CD4-positive, alpha-beta T cell treated with Interleukin-17A for 1 hour (primary cell): ENCODE results near the gene EDARADD.
"Not testable (repeated sequence)": the region's sequence is repeated elsewhere in the genome, so short reads cannot be mapped to it uniquely, and the experiment has no call there.

Experiments used
- DNase-seq: peaks from one replicate; pipeline ENCODE4 v3.0.0-alpha.2; 2020

The EDARADD gene

DNA sequence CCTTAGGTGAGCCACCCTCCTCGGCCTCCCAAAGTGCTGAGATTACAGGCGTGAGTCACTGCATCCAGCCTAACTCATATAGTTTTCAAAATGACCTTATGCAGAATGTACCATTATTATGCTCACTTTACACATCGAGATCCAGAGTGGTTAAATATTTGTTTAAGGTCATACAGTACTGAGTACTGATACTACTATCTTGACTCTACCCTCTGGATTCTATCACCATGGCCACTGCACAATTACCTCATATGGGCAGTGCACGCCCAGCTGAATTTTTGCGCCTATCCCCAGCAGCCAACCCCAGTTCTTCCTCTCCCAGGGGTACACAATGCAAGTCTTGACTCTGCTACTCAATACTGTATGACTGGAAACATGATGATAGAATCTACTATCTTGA, 56.7 kb downstream of the EDARADD start:
- DNase-seq: no peak

DNA sequence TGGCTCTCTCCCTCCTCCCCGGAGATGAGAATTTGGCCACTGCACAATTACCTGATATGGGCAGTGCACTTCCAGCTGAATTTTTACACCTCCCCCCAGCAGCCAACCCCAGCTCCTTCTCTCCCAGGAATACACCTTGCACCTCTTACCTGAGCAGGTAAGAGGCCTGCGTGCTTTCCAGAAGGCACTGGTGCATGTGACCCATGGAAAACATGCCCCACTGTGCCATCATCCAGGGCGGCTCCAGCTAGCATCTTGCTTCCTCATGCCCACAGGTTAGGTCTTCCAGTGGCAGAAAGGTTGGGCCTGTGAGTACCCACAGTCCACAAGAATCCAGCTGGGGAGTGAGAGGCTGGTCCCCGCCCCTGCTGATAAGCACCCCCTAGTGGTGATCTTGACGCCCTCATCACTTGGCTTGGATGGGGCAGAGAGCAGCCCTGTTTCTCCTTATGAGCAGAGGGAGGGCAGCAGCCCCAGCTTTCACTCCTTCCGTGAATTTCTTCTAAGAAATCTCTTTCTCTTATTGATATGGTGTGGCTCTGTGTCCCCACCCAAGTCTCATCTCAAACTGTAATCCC, 57.8 kb downstream of the EDARADD start:
- peak; percentile 60 for DNase-seq

DNA sequence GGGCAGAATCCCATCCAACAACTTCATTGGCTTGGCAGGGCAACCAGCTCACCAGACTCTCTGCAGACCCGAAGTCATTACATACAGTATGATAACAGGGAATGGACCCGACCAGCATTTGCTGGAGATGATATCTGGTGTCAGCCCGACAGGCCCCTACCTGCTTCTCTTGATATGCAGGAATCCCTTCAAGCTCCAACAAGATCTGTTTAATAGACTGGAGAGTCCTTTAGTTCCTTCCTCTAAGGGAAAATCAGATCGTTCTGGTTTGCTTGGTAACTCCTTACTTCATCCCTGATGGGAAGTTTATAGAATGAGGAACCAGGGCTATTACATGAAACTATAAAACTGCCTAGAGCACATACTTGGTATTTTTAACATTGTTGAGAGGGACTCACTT, 61.2 kb downstream of the EDARADD start:
- DNase-seq: no peak

DNA sequence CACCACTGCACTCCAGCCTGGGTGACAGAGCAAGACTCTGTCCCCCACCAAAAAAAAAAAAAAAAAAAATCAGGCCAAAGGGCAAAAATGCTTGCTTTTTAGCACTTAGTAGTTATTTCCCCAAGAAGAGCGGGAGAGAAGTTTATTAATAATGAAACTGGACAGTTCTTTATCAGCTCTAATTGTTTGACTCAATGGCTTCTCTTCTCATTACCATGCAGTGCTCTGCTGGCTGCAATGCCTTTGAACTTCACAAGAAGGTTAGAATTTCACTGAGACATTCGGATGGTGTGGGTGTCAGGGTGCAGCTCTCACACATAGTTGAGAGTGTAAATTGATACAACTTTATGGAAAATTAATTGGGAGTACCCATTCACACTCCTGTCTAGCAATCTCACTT, 63.7 kb downstream of the EDARADD start:
- DNase-seq: no peak

DNA sequence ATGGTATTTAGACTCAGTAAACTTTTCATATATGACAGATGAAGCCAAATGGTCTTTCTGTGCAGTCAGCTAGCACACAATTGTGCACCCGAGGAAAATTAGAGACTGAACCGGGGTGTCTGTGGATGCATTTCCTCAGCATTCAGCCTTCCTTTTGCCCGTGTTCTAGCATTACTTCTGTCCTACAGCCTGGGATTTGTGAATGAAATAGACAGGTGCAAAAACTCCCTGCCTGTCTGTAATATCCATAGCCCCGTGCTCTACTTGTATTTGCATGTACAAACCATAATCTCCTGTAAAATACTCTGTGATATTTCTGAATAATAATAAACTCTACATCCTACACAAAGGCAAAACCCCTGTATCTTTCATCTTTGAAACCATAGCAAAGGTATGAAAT, 64.9 kb downstream of the EDARADD start:
- no peak for DNase-seq

DNA sequence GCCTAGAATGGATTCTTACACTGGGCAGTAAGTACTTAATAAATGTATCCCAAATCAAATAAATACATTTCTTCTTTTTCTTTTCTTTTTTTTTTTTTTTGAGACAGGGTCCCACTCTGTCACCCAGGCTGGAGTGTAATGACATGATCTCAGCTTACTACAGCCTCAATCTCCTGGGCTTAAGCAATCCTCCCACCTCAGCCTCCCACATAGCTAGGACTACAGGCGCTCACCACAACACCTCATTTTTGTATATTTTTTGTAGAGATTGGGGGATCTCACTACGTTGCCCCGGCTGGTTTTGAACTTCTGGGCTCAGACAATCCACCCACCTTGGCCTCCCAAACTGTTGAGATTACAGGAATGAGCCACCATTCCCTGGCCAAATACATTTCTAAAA, 66.0 kb downstream of the EDARADD start:
- no peak for DNase-seq

DNA sequence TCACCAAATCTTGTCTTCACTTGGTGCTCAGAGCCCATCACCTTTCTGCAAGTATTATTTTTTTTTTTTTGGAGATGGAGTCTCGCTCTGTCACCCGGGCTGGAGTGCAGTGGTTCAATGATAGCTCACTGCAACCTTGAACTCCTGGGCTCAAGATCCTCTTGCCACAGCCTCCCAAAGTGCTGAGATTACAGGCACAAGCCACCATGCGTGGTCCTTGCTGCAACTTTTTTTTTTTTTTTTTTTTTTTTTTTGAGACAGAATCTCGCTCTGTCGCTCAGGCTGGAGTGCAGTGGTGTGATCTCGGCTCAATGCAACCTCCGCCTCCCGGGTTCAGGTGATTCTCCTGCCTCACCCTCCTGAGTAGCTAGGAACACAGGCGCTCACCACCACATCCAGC, 70.1 kb downstream of the EDARADD start:
- not testable (repeated sequence) for DNase-seq

DNA sequence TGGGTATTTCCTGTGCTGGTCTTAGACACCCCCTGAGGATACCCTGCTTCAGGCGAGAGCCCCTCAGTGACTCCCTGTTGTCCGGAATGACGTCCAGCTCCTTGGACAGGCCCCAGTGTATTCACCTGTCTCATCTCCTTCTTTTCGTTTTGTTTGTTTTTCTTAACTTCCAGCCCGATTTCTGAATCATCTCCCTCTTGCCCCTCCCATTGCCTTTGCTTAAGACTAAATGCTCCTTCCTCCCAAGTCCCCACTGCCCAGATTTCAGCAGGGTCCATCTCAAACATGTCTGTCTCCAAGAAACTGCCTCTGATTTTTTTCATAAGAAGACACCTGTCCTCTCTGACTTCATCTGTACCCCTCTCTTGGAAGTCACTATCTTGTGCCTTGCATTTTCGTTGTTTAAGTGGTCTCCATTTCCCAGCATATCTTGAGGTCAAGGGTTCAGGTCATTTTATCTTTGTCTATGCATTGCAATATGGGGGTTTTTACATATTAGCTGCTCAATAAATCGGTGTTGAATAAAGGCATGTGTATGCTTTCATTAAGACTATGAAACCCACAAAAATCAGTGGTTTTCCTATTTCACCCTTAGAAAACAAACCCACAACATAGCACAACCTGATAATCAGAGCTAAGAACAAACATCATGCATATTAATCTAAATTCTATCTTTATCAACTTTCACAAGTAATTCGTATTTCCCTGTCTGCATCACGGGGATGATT, 71.3 kb downstream of the EDARADD start:
- DNase-seq: peak; percentile 4

DNA sequence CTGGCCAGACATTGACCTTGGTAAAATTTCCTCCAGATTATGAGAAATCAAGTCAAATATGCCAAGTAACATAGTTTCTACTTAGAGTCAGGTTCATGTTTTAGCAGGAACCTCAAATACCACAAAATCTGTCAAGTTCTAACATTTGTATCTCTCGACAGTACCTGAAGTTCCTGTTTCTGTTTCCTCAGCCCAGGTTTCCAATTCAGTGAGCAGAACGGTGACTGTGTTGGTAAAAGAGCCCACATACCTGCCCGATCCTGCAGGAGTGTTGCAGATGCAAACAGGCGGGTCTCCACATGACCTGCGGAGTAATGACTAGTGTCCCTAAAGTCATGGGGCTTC, 71.8 kb downstream of the EDARADD start:
- DNase-seq: peak; percentile 34

DNA sequence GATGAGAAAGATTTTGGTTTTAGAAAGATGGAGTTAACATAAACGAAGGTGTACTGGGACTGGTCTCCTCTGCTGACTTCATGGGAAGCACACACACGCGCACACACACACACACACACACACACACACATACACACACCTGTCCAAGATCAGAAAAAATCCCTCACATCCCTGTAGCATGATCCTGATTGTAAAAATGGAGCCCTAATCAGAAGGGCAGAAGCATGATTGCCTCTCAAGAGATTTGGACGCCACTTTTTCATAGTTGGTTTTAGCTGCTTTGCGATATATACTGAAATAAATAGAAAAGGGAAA, 73.2 kb downstream of the EDARADD start:
- DNase-seq: no peak

DNA sequence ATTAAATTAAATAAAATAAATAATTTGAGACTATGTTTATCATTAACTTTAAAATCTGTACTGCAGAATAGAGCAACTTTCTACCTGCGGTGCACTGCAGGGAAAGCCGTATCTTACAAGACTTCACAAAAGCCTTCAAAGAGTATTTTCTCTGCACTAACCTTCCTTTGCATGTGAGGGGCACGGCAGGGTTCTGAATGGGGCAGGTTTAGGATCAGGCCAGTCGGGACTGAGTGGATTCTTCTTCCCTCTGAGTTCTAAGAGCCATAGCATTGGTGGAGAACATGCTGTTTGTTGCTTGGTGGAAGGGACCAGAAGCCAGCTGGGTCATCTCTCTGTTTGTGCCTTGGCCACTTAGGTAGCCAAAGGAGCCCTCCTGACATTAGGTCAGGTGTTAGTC, 74.5 kb downstream of the EDARADD start:
- DNase-seq: no peak

DNA sequence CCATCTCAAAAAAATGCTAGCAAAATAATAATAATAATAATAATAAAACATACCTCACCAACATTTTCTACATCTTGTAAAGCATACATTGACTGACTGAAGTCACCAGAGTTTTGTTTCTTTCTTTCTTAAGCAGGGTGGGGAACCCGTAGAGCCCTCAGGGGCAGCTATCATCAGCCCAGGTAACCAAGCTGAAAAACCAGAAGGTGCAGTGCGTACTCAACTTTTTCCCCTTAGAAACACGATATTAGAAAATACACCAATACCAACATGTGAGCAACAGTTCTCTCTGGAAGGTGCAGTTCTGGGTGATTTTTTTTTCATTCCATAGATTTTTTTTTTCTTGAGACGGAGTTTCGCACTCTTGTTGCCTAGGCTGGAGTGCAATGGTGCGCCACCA, 75.4 kb downstream of the EDARADD start:
- no peak for DNase-seq

DNA sequence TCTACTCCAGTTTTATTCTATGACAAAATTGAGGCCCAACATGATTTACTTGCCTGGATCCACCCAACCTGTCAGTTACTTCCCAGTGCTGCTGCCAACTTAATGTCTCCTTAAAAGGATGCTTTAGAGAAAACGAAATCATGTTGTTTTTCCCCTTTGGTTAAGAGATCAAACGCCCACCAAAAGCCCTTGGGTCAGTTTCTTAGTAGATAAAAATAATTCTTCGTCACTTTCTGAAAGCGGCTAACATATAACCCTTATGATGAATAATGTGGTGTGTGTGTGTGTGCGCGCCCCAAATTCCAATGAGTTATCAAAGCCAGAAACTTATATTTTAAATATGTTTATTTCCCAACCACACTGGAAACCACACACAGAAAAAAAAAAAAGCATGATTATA, 77.0 kb downstream of the EDARADD start:
- DNase-seq: no peak

DNA sequence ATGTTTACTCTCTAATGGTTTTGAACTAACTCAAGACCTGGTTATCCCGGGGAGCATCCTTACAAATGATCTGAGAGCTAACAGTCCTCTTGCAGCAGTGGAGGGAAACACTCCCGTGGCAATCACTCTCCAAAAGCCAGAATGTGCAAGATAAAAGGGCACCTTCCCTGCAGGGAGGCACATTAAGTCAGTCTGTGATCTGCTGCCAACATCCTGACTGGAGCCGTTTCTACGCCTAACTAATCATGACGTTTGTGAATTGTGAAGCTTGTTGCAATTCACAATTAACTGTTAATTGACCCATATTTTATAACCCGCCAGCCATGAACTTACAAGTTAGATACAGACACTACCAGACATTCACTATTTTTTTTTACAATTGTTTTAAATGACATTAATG, 77.6 kb downstream of the EDARADD start:
- no peak for DNase-seq

DNA sequence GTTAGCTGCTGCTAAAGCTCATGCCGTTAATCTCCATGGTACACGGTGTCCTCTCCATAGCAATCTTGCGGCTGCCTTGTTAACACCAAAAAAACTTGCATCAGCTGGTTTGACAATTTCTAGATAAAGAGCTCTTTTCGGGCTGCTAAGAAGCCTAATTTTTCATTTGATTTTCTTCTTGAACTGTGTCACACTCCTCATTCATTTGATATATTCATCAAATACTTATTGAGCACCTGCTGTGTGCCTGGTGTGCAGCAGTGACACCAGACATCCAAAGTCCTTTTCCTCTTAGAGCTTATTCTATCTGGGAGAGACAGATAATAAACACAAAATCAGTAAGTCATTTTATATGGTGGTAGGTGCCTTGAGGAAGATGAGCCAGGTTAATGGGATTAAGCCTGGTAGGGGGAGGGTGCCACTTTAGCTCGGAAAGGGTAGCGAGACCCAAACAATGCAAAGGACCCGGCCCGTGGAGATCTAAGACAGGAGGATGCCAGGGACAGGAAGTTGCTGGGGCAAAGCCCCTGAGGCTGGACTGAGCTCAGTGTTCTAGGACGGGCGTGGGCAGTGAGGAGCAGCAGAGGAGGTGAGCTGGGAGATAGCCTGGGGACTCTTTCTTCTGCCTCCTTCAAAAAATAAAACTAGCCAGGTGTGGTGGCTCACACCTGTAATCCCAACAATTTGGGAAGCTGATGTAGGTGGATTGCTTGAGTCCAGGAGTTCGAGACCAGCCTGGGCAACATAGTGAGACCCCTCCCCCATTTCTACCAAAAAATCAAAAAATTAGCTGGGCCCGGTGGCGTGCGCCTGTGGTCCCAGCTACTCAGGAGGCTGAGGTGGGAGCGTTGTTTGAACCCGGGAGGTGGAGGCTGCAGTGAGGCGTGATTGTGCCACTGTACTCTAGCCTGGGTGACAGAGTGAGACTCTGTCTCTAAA, 79.0 kb downstream of the EDARADD start:
- no peak for DNase-seq

DNA sequence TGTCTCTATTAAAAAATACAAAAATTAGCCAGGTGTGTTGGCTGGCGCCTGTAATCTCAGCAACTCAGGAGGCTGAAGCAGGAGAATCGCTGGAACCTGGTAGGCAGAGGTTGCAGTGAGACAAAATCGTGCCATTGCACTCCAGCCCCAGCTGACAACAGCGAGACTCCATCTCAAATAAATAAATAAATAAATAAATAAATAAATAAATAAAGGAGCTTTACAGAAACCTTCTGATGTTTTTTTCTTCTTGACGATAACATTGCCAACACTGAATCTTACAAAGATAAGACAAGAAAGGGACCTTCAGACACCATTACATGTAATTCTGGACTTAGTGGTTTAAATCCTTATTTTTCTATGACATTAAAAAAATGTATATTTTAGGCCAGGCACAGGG, 81.9 kb downstream of the EDARADD start:
- no peak for DNase-seq

DNA sequence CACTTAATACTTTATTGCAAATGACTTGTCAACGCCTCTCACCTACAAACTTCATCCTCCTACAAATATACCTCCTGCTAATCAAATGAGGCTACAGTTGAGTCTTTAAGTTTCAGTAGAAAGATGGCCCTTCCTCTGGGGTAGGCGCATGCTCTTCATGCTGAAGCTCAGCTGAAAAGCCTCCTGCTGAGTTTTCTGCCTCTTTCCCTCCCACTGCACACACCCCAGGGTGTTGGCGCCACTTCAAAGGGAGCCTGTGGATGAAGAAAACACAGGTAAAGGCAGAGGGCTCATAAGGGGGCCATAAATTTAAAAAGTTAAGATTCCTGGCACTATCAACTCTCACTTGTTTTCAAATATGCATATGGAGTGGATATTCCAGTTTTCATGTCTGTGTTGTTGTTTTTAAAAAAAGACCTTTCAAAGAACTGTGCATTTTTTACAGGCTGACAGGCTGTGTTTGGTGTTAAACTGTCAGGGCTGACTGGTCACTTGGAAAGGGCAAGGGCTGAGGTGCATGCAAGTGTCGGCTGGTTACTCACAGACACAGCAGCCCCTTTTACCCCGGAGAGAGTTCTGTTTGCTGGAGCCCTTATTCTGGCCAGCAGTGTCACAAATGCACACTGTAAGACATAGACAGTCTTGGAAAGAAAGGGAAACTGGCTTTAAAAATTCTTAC, 86.8 kb downstream of the EDARADD start:
- no peak for DNase-seq

DNA sequence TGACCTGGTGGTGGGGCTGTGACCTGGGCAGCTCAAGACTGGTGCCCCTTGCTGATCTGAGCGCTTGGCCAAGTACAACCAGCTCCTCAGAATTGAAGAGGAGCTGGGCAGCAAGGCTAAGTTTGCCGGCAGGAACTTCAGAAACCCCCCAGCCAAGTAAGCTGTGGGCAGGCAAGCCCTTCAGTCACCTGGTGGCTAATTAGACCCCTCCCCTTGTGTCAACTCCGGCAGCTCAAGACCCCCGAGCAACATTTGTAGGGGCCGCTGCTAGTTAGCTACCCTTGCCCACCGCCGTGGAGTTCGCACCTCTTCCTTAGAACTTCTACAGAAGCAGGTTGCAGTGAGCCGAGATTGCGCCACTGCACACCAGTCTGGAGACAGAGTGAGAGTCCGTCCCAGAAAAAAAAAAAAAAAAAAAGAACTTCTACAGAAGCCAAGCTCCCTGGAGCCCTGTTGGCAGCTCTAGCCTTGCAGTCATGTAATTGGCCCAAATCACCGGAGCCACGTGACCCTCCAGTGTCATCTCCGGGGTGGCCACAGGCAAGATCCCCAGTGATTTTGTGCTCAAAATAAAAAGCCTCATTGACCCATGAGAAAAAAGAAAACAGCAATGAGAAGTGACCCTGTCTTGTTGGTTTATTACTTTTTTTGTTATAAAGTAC, 90.4 kb downstream of the EDARADD start:
- DNase-seq: no peak

DNA sequence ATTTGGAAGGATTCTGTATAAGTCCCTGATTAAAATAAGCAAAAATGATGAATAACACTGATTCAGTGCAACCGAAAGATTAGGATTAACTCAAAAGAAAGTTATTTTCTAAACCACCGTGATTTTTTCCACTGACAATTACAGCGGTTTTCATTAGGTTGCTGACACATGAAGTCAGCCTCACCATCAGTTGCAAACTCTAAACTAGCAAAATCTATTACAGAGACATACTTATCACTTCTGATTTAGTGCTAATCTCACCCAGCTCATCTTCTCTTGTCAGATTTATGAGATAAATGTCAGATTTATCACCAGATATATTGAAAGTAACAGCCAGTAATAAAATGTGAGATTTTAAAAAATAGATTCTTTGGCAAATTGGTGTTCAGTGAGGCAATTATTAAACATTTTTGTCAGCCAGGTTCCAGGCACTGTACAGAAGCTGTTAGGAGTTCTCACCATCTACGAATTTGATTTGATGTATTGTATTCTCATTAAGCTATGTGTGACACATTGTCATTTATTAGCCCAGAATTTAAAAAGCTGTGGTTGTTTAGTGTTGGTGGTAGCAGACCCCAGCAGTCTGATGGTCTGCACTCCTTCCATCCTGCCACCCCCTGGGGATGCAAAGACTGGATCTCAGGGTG, 92.4 kb downstream of the EDARADD start:
- no peak for DNase-seq

DNA sequence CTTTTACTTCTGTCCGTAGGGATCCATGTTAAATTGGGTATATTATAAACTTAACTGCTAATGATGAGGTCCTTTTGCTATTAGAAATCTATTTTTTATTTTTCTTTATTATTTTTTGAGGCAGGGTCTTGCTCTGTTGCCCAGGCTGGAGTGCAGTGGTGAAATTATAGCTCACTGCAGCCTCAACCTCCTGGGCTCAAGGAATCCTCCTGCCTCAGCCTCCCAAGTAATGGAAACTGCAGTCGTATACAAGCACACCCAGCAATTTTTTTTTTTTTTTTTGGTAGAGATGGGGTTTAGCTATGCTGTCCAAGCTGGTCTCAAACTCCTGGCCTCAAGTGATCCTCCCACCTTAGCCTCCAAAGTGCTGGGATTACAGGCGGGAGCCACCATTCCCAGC, 95.1 kb downstream of the EDARADD start:
- not testable (repeated sequence) for DNase-seq

DNA sequence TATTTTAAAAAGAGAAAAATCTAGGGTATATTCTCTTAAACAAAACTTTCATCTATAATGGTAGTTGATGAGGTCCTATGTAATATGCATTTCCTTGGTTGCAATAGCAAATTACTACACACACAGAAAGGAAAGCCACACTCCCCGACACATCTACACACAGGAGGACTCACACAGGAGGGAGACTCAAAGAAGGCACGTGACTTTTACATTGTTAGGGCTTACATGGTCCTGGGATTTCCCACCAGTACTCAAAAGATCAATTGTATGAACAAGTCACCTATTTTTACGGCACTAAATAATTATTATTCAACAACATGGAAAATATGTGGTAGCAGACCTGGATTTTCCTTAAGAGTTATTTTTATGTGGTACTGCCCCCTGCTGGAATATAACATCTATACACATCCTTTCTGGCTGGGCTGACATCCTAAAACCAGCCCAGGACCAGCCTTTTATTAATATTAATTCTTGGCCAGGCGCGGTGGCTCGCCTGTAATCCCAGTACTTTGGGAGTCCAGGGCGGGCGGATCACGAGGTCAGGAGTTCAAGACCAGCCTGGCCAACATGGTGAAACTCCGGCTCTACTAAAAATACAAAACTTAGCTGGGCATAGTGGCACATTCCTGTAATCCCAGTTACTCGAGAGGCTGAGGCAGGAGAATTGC, 95.8 kb downstream of the EDARADD start:
- DNase-seq: peak; percentile 50
